ENCODE data around the gene CDC26.
"Not testable (repeated sequence)": the region's sequence is repeated elsewhere in the genome, so short reads cannot be mapped to it uniquely, and the experiment has no call there.

The CDC26 gene

DNA sequence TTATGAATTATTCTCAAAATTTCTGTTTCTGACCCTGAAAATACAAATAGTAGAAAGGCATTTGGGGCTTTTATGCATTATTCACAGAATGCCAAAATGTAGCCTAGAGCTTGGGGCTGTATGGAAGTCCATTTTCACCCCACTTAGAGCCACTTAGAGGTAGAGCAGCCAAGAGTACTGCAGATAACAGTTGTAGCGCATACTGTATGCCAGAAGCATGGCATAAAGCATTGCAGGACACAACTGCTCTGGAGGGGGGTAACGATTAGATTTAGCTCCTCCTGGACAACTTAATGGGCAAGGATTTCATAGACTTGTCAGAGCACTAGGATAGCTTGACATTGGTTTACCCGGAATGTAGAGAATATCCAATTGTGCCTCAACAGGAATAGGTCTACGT lies 38.3 kb downstream of the CDC26 start:
- no peak for DNase-seq

DNA sequence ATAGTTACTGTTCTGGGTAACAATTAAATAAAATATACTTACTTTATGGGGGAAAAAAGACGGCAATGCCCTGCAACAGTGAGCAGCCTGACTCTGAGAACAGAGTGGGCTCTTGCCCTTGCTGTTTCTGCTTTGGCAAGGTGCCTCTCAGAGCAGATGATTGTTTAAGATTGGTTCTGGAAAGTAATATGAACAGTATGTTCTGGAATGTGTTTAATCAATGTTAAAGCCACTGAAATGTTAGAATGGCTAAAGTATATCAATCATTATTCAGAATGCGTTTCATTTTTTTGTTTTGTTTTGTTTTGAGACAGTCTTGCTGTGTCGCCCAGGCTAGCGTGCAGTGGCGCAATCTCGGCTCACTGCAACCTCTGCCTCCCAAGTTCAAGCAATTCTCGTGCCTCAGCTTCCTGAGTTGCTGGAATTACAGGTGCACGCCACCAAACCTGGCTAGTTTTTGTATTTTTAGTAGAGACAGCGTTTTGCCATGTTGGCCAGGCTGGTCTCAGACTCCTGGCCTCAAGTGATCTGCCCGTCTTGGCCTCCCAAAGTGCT lies 39.6 kb downstream of the CDC26 start:
- DNase-seq = not testable (repeated sequence)

DNA sequence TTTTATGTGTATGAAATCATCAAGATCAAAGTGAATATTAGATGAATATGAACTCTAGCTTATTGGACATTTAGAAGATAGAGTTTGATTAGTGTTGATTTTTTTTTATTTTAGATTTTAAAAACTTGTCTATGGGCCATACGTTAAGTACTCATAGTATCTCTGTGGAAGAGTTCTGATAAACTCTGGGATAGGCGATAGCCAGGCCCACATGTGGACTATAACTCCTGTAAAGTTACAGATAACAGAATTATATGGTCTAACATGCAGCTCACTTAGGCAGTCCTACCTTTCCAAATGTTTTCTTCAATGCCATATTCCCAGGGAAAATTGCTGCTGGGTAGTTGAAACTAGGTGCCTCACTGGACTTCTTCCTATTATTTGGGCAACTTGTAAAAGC lies 43.7 kb downstream of the CDC26 start:
- no peak for DNase-seq

DNA sequence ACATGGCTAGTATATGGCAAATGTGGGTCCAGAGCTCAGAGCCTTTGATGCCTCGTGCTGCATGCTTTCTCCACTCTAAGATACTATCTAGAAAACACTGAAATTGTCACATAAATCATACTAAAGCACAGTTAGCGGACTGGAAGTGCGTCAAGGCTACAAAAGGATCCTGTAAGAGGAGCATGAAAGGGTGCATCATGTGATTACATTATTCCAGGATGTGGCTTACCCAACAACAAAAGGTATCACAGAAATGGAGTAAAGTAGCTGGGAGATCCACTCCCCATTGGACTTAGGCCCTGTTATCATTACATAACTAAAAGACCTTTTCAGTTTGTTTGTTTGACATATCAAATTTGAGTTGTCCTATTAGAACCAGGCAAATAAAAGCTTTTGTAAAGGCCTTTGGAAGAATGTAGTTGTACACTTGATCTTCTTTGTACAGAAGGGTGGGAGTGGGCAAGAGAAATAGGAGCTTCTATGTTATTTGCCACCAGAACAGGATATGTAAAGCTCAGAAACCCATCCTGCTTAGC lies 47.2 kb downstream of the CDC26 start:
- DNase-seq = no peak

DNA sequence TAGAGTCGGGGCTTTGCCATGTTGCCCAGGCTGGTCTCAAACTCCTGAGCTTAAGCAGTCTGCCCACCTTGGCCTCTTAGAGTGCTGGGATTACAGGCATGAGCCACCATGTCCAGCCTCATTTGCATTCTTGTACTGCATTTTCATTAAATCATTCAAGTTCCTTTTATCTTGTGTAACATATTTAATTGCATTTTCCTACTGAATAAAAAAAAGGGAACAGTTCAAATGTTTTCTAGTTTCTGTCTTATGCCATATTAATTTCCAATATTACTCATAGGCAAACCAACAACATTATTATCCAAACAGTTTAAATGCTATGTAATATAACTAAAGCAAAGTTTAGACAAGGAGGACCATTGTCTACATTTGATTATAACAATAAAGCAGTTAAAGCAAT lies 47.9 kb downstream of the CDC26 start:
- no peak for DNase-seq

DNA sequence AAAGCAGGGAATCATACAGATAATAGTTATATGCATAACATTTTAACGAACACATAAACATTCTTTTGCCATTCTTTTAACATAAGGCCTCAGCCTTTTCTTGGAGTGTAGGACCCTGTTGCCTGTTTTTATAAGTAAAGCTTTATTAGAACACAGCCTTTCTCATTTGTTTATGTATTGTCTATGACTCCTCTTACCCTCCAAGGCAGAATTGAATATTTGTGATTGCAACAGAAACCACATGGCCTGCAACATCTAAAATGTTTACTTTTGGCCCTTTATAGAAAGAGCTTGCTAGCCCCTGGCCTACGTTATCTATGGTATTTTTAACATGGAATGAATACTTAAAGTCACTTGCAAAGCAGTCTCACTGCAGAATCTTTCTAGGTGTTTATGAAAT lies 51.4 kb downstream of the CDC26 start:
- DNase-seq = no peak

DNA sequence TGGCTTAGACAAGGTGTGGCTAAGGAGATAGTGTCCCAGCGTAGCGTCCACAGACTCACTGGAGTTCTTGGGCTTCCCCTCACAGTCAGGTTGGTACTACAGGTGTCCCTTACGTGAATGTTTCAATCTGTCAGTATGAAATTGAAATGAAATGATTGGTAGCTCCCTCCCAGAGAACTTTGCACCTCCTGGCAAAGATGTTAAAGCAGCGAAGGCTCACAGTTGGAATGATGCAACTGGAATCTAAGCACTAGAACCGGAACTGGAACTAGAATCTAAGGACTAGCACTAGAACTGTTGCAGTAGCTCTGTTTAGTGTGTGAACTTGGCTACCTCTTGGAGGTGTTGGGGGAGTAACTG lies 52.9 kb downstream of the CDC26 start:
- no peak for DNase-seq

DNA sequence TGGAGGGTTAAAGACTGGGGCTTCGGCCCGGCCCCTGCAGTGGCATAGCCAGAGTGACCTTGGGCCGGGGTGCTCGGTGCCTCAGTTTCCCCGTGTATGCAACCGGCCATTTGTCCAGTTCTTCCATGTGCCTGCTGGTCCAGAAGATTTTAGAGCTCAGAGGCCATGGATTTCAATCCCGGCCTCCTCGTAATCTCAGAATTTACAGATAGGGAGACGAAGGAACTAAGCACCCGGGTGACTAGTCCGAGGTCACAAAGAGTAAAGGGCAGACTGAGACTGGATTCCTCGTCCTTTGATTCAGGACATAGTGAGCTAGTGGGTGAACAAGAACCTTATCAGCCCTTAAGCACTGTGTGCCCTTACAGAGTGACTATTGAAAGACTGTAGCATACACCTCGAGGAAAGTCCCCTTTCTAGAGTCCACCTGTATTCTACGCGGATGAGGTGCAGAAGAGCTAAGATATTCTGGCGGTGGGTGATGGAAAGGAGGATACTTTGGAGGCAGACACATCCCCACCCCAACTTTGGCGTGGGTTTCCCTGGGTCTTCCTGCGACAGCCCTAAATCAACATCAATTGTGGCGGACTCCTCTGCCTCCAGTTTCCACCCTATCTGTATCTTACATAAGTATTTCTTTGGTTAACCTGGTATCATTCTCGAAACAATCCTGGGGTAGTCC lies 53.4 kb downstream of the CDC26 start:
- no peak for DNase-seq

DNA sequence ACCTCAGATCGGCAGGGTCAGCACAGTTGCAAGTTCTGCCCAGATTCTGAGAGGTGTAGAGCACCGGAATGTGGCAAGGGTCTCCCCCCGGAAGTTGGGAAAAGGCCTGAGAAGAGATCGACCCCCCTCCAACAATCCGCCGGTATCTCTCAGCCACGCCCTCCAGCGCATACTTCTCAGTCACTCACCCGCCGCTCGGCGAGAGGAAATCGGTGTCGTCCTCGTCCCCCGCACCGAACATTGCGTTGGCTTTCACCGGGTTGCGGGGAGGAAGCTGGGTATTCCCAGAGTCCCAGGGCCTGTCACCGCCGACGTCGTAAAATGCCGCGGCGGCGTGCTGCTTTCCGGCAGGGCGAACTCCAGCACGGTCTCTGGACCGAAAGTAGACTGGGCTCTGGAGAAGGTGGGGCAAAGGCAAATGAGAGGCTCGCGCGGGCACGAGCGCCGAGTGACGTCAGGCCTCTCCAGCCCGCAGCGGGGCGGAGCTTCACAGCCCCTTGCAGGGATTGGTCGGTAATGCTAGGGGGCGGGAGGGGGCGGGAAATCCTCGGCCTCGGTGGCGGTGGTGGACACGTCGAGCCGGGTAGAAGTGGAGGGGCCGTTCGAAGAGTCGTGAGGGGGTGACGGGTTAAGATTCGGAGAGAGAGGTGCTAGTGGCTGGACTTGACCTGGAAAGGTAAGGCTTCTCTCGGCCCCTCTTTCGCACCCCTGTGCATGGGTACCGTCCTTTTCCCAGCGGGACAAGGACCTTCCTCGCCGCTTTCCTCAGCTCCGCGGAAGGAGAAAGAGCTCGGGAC lies 54.2 kb downstream of the CDC26 start, which contains the start of the genes FKBP15 and SLC31A1:
Gene FKBP15, minus strand, starts transcription at position 275 of the 797 bp plus-strand sequence. Its CDS starts 34 bp downstream, at position 241.
Gene SLC31A1, plus strand, starts transcription at position 542 of the 797 bp plus-strand sequence. CDS start 34,605 bp downstream, outside the sequence.
- peak; percentile 92 for DNase-seq

DNA sequence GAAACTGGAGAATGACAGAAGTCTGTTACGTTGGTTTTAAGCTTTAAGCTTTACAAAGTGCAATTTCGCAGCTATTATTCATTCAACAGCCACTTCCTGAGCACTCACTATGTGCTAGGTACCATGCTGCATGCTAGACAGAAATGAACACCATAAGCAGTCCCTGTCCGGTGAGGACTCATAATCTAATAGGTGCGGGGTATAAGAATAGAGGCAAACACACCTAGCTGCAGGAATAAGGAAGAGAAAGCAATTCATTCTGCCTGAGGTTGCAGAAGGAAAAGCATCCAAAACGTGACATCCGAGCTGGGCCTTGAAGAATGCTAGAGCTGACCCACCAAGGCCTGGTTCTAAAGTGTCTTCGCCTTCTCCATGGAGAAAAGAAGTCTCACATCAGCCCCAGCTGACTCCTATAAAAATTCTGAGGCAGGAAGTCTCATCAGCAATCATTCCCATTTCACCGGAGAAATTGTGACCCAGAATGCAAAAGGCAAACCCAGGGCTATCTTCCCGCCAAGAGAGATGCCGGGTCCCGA lies 54.8 kb downstream of the CDC26 start:
- DNase-seq = no peak

DNA sequence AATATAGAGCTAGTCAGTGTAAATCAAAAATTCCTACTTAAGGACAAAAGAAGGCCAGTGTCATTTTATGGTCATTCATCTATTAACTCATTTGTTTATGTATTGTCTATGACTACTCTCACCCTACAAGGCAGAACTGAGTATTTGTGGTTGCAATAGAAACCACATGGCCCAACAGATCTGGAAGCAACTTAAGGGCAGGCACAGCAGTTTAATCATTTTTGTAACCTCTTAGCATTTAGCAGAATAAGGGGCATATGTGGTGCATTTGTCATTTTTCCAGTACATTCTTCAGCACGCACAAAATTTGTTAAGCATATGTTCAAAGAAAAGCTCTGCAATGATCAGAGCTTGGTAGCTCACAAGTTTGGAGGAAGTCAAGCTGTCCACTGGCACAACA lies 55.4 kb downstream of the CDC26 start:
- DNase-seq = peak; percentile 7

DNA sequence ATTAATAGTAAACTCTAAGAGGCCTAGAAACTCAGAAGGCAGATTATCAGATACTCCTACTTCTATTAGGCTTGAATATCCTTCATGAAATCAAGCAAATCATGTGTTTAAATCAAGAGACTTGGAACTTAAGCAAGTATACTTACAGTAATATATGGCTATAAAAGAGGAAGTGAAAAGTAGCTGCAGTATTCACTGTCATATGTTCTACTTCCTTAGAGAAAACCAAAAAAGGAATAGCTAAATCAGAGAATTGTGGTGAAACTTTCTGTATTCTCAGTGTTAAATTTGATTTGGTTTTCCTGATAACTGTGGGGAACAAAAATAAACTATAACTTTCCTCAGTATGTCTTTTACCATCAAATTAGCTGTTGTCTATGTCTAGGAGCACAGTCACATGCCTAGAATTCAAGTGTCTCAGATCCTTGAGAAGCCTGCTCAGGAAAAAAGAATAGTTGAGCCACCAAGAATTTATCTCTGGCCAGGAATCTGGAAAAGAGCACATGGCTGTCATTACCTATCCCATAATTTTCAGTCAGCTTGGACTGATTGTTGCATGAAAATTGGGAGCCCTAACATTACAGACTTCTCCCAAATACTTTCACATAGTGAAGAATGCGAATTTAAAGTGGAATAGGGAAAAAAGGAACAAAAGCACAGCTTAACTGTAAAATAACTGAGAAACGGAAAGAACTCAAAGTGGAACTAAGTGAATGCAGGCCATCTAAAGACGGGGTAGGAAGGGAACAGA lies 56.0 kb downstream of the CDC26 start:
- DNase-seq = no peak
